ENCODE results near the gene PPIF.

Gene PPIF

GRCh38 chr10:79390057-79390456 is 42.8 kb downstream of the PPIF start:
- DNase-seq = no peak

GRCh38 chr10:79390551-79391229 is 43.4 kb downstream of the PPIF start:
- no peak for DNase-seq

- DNase-seq = no peak
Measured at GRCh38 chr10:79391231-79392019, 44.2 kb downstream of the PPIF start.

- no peak for DNase-seq
Measured at GRCh38 chr10:79392020-79392398, 44.7 kb downstream of the PPIF start.

- no peak for DNase-seq
Measured at GRCh38 chr10:79392506-79393176, 45.4 kb downstream of the PPIF start.

- no peak for DNase-seq
Measured at GRCh38 chr10:79393221-79393923, 46.1 kb downstream of the PPIF start.

- DNase-seq = no peak
Measured at GRCh38 chr10:79393924-79394610, 46.8 kb downstream of the PPIF start.

GRCh38 chr10:79394664-79395063 is 47.4 kb downstream of the PPIF start:
- no peak for DNase-seq

- DNase-seq = no peak
Measured at GRCh38 chr10:79396520-79396919, 49.3 kb downstream of the PPIF start.

GRCh38 chr10:79397051-79397450 is 49.8 kb downstream of the PPIF start:
- DNase-seq = no peak

- DNase-seq = no peak
Measured at GRCh38 chr10:79397575-79398303, 50.5 kb downstream of the PPIF start.

GRCh38 chr10:79398642-79399041 is 51.4 kb downstream of the PPIF start:
- DNase-seq = no peak

GRCh38 chr10:79399223-79399831 is 52.1 kb downstream of the PPIF start:
- DNase-seq = no peak

GRCh38 chr10:79400146-79401004 is 53.1 kb downstream of the PPIF start:
- DNase-seq = no peak

GRCh38 chr10:79401015-79401921 is 54.0 kb downstream of the PPIF start:
- no peak for DNase-seq

- DNase-seq = no peak
Measured at GRCh38 chr10:79402625-79402946, 55.3 kb downstream of the PPIF start.

GRCh38 chr10:79402951-79403350 is 55.7 kb downstream of the PPIF start:
- no peak for DNase-seq

GRCh38 chr10:79403441-79404230 is 56.4 kb downstream of the PPIF start:
- DNase-seq = no peak

GRCh38 chr10:79404231-79404609 is 57.0 kb downstream of the PPIF start:
- DNase-seq = no peak

Measured in COR-L47 (cell line).